T follicular helper cell (primary cell): ENCODE results near the gene KIF5C.
A peak's percentile ranks its signal among the peaks of the same experiment; 100 is the strongest.

ENCODE experiments used
- DNase-seq: peaks from one replicate; pipeline ENCODE4 v3.0.0-alpha.2; 2020; ENCODE audit warnings: low read depth

Gene KIF5C

DNA sequence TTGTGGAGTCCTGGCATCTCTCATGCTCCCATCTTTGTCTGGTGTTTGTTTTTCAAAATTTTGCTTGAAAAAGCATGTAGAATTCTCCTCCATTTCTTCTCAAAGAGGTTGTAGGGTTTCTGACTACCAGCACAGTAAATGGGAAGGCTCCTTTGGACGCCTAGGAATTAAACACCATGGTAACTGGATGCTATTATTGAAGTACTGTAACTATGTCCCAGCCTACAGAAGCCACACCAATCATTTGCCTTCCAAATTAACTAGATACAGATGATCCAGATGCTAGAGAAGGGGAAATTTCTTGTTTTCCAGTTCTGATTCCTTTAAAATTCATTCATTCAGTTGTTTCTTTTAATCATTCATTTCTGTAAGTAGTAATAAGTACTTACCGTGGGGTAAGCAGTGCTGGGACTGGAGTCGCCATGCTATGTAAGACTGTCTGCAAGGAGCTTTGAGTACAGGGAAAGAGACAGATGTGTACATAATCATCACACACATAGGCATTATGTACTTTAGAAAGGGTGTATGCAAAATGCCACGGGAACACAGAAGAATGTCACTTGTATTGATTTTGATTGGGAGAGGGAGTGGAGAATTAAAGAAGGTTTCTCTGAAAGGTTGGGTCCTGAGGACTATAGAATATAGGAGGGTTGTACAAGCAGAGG lies 49.6 kb downstream of the KIF5C start:
- no peak for DNase-seq

DNA sequence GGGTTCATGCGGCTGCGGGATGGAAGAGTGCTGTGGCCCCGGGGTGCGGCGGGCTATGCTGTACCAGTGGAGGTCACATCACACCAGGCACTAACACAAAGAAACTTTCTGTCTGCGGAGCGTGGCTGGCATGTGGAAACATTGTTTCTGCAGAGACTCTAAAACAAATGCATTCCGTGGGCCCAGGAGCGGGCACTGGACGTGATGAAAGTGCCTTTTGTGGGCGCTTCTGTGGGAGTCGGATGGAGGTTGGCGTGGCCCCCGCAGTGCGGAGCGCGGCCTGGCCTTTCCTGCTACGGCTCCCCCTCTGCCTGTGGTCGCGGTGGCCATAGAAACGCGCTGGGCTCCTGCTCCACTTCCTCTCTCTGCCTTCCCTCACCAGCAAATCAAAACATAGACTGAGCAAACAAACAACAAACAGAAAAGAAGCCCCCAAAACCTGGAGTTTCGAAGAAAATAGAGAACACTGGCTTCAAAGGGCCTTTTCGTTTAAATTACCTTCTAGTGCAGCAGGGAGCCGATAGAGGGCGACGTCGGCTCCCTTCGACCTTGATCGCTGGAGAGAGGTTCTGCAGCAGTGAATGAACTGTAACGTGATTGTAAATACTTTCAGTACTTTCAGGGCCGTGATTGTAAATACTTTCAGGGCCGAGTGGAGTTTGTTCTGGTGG lies 51.4 kb downstream of the KIF5C start:
- DNase-seq, result peak; percentile 23

DNA sequence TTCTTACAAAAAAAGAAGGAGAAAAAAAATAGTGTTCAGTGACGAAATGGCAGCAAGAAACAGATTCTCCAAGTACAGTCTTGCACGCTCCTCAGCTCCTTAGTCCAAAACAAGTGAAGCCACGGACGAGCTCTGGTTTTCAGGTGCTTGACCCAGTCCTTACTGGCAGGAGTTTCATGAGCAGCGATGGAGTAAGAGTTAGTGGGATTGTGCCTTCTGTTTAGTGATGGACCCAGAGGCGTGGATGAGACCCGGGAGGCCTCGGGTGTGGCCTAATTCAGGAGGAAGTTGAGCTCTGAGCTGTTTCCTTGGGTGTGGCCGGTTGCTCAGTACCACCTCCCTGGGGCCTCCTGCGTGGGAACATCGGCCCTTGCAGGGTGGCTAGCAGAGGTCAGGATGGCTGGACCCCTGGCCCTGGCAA lies 52.0 kb downstream of the KIF5C start:
- DNase-seq, result no peak

DNA sequence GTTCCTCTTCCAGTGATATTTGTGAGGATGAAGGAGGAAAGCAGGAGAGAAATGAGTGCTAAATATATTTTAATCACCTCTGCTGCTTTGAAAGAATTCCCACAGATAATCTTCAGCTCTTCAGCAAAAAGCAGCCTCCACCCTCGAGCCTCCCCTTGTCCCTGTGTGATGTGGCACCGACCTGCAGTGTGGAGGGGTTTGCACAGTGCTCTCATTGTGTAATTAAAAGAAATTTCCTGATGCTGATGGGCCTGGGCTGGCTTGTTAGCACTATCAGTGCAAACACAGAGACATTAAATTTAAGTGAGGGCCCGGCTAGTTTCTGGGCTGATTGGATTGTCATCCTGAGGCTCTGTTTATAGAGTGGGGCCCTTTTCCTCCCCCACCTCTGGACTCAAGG lies 53.4 kb downstream of the KIF5C start:
- DNase-seq, result no peak

DNA sequence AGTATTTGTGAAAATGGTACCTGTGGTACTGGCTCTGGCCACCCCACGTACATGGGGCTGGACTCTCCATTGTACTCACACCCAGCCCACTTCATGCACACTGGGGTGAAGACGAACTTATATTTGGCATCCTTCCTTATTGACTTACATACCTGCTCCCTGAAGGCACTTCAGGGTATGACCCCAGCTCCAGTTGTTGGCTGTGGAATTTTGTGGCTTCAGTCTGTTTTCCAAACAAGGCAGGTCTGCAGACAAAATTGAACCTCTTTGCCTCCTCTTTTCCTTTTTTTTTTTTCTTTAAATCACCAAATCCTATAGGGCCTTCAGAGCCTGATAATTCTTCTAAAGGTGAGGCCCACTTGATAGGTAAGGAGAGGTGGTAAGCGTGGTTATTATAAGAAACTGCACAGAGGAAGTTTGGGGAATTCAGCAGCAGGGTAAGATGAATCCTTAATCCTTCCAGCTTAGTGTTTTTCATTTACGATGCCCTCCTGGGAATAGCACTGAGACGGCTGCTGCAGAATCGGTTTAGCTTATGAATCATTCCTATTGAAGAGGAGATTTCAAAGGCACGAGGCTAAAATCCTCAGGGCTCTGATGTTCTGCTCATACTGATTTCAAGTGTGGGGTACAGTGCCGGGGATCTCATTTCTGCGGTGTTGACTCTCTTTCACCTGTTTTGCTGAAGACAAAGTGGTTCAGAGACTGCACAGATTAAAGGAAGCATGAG lies 55.2 kb downstream of the KIF5C start:
- no peak for DNase-seq

DNA sequence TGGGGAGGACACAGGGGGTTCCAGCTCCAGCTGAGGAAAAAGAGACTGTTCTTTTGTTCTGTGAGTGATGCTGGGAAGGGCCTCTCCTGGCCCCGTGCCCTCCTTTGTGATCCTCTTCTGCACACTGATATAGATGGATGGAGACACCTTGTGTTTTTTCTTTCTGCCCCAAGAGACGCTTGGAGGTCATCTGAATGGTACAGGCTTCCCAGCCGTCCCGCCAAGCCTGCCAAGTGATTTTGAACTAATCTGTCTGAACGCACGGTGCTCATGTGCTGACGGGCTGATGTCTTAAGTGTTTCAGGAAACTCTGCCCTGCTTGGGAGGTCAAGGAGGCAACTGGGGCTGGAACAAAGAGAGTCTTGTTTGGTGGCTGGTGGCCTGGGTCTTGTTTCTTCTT lies 57.5 kb downstream of the KIF5C start:
- DNase-seq, result no peak

DNA sequence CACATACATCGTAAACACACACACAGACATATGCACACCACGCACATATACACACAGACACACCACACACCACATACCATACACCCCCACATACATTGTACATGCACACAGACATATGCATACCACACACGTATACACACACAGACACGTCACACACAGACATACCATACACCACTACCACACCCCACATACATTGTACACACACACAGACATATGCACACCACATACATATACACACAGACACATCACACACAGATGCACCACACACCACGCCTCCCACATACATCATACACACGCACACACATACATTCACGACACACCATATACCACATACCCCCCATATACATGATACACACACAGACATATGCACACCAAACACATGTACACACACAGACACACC lies 58.4 kb downstream of the KIF5C start:
- DNase-seq, result no peak

DNA sequence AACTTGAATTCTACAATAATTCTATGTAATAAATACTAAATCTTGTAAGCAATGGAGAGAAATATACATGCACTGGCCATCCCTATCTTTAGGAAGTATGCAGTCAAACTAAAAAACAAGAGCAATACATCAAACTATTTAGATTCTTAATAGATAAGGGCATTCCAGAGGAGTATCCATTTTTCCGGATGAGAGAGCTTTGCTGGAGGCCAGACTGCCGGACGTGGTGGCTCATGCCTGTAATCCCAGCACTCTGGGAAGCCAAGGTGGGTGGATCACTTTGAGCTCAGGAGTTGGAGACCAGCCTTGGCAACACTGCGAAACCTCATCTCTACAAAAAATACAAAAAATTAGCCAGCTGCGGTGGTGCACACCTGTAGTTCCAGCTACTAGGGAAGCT lies 60.8 kb downstream of the KIF5C start:
- DNase-seq, result no peak

DNA sequence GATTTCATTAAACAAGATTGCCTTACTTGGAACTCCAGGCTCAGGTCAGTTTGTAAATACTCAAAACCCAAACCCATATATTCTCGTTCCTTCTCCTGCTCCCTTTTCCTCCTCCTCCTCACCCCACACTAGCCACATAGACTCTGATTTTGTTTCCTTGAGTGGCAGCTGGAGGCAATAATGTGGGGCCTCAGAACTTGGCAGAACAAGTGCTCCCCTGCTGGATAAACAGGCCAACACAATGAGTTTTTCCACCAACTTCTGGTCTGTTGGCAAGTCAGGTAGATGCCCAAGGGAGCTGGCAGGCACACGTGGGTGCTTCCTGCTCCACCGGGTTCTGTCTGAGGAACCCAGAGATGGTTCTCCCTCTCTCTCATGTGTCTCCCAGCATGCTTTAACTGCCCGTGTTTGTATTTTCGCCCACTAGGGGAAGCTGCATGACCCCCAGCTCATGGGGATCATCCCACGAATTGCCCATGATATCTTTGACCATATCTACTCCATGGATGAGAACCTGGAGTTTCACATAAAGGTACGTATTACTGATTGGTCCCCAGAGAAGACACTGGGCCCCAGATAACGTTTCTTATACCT lies 61.9 kb downstream of the KIF5C start:
- DNase-seq, result no peak

DNA sequence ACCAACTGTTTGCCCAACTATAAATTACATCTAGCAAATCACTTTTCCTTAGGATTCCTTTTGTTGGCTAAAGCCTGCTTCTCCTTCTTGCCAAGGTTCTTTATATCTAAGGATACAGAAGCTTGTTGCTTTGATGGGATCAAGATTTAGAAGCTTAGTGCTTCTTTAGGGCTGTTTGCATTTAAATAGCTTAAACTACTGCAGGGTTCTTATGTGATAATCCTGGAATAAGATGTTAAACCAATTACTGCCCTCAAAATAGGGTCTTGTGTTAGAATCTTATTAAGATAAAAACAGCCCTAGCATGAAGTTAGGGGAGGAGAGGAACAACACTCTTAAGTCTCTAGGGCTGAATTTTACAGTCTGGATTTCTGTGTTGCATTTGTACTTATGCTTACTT lies 64.2 kb downstream of the KIF5C start:
- no peak for DNase-seq

DNA sequence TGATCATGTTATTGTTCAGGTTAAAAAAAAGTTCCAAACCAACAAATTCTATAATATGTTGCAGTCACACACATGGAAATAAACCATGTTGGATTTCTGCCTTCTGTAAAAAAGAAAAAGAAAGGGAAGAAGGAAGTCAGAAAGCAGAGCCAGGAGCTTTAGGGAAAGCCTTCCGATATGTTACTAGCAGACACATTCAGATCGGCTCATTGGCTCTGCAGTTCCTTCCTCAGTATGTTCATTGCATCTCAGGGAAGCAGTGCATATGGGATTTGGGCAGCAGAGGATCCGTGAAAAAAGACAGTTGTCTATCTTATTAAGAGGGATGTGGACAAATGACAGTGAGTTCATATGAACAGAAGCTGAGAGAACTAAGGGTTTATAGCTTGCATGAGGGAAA lies 68.1 kb downstream of the KIF5C start:
- DNase-seq, result no peak

DNA sequence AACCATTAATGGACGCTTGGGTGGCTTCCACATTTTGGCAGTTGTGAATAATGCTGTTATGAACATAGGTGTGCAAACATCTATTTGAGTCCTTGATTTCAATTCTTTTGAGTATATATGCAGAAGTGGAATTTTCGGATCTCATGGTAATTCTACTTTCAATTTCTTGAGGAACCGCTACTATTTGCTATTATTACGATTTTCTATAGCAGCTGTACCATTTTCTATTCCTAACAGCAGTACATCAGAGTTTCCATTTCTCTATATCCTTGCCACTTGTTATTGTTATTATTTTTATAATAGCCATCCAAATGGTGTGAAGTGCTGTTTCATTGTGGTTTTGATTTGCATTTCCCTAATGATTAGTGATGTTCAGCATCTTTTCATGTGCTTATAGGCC lies 69.5 kb downstream of the KIF5C start:
- DNase-seq, result no peak

DNA sequence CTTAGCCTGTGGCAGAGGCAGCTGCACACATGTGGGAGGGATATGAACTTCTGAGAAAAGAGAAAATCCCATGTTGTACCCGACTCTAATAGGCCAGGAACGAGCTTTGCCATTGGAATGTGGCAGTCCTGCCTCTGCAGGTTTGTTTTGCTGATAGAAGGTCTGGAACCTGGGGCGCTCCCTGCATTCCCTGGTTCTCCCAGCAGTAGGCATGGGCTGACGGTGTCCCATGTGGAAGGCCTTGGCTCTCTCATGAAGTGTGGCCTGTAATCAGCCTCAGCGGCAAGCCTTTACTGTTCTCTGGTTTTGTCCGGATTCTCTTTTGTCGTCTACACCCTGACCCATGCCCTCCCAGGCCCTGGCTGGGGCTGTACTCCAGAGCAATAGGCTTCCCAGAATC lies 72.3 kb downstream of the KIF5C start:
- no peak for DNase-seq

DNA sequence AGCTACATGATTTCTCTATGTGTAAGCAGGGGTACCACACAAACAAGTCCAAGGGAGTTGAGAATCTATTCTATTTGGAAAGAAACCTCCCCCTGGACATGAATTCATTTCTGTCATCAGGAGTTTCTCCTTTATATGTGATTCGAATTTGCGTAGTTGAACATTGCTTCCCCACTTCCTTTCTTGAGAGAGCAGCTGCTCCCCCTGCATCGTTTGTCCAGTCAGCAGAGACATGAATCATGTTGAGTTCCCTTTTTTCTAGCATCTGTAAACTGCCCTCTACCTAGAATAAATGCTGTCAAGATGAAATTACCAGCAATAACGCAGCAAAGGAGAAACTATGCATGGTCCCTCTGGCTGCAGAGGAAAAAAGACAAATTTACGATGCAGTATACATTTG lies 73.8 kb downstream of the KIF5C start:
- no peak for DNase-seq

DNA sequence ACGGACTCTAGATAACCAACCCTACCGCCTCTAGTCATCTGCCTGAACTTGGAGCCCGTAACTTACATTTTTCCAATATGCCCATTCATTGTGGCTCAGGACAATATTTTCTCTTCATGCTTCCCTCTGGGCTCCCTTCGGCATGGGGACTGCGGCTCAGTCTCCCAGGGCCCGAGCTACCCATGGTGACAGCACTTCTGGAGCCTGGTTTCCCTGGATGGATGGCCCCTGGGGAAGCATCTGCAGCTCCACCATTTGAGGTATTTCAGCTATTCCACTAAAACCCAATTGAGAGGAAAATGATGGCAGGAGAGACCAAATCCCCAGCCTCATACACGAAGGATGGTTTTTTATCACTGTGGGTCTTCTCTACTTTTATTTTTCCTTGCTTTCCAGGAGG lies 74.3 kb downstream of the KIF5C start:
- DNase-seq, result no peak

DNA sequence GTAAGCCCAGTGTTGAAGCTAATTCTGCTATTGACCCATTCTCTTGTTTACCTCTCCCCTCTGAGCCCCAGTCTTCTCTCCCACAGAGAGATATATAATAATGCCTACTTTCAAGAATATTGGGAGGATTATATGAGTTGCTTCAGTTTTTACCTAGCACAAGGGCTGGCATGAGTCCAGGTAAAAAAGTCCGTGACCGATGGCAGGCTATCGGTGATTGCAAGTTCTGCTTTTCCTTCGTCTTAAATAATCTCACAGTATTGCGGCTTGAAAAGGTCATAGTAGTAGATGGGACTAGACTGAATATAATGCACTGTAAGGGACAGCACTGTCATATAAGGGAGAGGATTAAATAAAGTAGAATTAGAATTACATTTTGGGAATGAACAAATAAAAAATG lies 77.6 kb downstream of the KIF5C start:
- DNase-seq, result no peak

DNA sequence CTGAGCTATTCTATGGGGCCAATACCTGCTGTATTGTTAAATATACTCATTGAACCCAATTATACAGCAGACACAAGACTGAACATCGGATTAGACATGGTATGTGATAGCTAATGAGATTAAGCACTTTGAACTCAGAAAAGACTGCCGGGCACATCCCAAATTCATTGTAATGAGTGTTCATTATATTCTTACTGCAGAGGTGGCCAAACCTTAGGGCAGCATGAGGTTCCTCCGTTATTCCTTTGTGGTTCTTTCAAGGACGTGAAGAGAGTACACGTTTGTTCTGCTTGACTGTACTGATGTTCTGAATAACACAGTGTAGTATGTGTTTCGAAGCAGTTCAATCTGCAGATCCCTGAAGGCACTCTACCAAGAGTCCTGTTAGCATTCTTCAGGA lies 78.4 kb downstream of the KIF5C start:
- DNase-seq, result no peak

DNA sequence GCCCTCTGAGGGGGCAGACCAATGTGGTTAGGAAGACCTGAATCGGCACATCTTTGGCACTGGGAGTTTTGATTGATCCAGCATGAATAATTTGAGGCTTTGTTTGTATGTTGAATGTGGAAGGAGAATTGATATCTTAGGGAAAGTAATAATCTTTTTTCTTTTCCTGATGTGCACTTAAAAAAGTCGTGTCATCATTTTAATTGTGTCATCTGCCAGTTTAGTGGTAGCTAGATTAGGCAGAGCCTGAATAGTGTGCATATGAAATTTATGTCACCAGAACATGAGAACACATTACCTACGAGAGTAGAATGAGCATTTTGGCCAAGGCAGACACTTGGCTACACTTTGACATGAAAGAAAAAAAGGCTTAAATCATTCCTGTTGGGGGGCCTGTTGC lies 79.5 kb downstream of the KIF5C start:
- no peak for DNase-seq

DNA sequence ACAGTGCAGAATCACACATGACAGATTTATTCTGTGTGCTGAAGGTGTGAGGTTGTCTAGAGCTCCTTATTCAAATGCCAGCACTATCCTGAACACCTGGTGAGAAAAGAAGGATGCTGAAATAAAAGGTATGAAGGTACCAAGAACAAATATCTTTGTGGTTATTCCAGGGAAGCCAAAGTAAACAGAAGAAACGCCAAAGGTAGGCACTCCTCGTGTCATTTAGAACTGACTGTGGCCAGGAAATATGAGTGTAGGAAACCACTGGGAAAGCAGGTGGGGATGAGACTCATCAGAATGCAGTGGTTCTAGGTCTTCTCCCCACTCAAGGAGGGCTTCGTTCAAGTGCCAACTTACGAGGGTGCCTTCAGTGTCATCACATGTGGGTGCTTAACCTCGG lies 80.8 kb downstream of the KIF5C start:
- no peak for DNase-seq

DNA sequence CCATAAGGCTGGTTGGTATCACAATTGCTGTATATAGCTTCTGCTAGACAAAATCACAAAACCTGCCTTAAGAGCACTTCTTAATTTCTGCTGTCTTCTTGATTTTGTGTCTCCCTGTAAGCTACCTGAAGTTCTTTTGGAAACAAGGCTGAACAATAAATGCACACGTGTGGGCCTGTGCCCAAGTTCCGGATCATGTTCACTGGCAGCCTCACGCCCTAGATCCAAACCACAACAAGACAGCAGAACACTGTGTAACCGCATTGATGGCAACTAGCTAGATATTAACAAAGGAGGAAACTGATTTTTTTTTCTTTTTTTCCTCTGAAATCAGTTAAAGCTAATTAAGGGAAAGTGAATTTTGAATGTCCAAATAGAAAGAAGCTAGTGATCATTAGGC lies 82.0 kb downstream of the KIF5C start:
- no peak for DNase-seq

DNA sequence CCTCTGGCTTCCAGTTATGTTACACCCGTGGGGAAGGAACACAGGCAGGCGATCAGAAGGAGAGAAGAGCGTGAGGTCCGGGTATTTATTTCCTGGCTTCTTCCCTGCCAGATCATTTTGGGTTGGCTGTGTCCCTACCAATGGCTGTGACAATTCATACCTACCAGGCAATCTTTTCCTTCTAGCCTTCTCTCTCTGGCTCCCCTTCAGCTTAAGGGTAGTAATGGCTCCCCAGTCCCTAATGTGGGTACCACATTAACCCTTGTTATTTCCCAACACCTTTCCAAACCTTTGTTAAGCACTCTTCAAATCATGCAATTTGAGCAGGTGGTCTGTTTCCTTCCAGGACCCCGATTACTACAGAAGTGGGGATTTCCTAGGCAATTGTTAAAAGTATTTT lies 84.7 kb downstream of the KIF5C start:
- DNase-seq, result no peak

DNA sequence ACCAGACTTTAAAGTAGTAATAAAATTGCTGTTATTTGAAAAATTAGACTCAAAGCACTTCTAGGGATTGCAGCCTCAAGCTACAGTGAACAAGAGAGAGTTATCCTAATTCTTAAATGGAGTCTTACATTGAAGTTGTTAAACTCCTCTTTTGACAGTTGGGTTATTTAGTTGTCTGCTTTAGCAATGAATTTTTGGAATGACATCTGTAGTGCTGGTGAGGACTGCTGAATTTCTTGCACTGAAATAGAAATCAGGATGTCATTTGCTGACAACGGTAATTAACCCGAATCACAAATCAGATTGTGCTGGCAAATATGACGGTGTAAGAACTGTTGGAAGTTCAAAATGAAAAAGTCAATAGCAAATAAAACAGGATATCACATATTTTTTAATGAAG lies 85.5 kb downstream of the KIF5C start:
- DNase-seq, result no peak

DNA sequence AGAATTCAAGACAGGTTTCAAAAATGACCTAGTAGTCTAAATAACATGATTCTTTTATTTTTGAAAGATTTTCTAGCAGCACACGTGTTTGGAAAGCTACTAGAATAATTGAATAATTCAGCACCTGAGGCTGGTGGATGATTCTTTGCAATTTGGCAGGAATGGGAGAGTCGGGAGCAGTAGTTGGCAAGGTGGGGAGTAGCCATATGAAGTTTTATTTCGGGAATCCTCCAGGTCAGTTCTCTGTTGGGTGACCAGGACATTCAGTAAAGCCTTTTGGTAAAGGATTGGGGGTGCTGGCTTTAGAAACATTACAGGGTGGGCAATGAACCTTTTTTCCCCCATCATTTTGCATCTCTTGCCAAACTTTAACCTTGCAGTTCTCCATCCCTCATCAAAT lies 88.4 kb downstream of the KIF5C start:
- no peak for DNase-seq
